SU-DHL-6 (cell line): Measurements from ENCODE around the gene ZFP36L1.
A peak's percentile ranks its signal among the peaks of the same experiment; 100 is the strongest.

Experiments used
- H2AFZ ChIP-seq: fragments of 200-600 bp; sonication (generic); 2 replicates; pipeline ENCODE4 v1.6.1; 2014; ENCODE audit warnings: low read depth, mild to moderate bottlenecking, moderate library complexity, mixed read lengths, antibody characterized with exemption, low read length; ENCODE audit not compliant: severe bottlenecking
- H3F3A ChIP-seq: fragments of 200-600 bp; shearing (Covaris generic); 2 replicates; pipeline ENCODE4 v1.6.0; 2016; ENCODE audit warnings: antibody characterized with exemption, mild to moderate bottlenecking; ENCODE audit not compliant: insufficient read depth
- H3K27ac ChIP-seq: fragments of 200-600 bp; sonication (generic); 2 replicates; pipeline ENCODE4 v1.5.1; 2016; ENCODE audit warnings: low read depth, mild to moderate bottlenecking, low read length, moderate library complexity, mixed read lengths
- H3K27me3 ChIP-seq: fragments of 200-600 bp; sonication (generic), shearing (Covaris generic); 2 replicates; pipeline ENCODE4 v1.6.0; 2014; ENCODE audit warnings: mild to moderate bottlenecking, low read length
- H3K36me3 ChIP-seq: fragments of 200-600 bp; sonication (generic); 2 replicates; pipeline ENCODE4 v1.6.1; 2014; ENCODE audit warnings: mild to moderate bottlenecking, low read length, mixed read lengths
- H3K4me2 ChIP-seq: fragments of 300-600, 200-600 bp; shearing (Covaris generic), sonication (generic); 2 replicates; pipeline ENCODE4 v1.6.0; 2014; ENCODE audit warnings: low read length, low read depth, mild to moderate bottlenecking; ENCODE audit not compliant: poor library complexity, severe bottlenecking
- H3K4me3 ChIP-seq: fragments of 200-600 bp; sonication (generic); 2 replicates; pipeline ENCODE4 v1.5.1; 2014; ENCODE audit warnings: antibody characterized with exemption, low read length, mild to moderate bottlenecking, mixed read lengths; ENCODE audit not compliant: insufficient read depth, poor library complexity, severe bottlenecking
- H3K79me2 ChIP-seq: fragments of 200-600 bp; sonication (generic); 2 replicates; pipeline ENCODE4 v1.6.1; 2014; ENCODE audit warnings: mild to moderate bottlenecking, low read length, moderate library complexity; ENCODE audit not compliant: insufficient read depth
- H3K9ac ChIP-seq: fragments of 200-600 bp; sonication (generic); 2 replicates; pipeline ENCODE4 v1.7.0; 2014; ENCODE audit warnings: mild to moderate bottlenecking, low read length
- H3K9me2 ChIP-seq: fragments of 200-600 bp; sonication (generic); replicated peaks from 2 replicates; pipeline ENCODE4 v1.6.1; 2014; ENCODE audit warnings: low read length; ENCODE audit not compliant: insufficient read depth
- H3K9me3 ChIP-seq: fragments of 200-600 bp; sonication (generic); 2 replicates; pipeline ENCODE4 v1.6.1; 2014; ENCODE audit warnings: low read length, mixed read lengths; ENCODE audit not compliant: insufficient read depth
- H4K20me1 ChIP-seq: fragments of 200-600 bp; sonication (generic); 2 replicates; pipeline ENCODE4 v1.6.1; 2014; ENCODE audit warnings: low read depth, mild to moderate bottlenecking, antibody characterized with exemption, low read length, moderate library complexity, mixed read lengths
- EZH2phosphoT487 ChIP-seq: fragments of 200-600 bp; sonication (generic), shearing (Covaris generic); conservative IDR thresholded peaks from 2 replicates; pipeline ENCODE4 v1.6.1; 2018; ENCODE audit warnings: mild to moderate bottlenecking, antibody characterized with exemption, low read length, moderate library complexity, mixed read lengths
- TF ChIP-seq, protein P1 (sequence below): fragments of 200-600 bp; sonication (generic); IDR thresholded peaks from one replicate; pipeline ENCODE4 v1.5.1; 2017; ENCODE audit warnings: antibody characterized with exemption, mild to moderate bottlenecking, low read length, moderate library complexity; ENCODE audit not compliant: insufficient read depth, poor library complexity, severe bottlenecking

The ZFP36L1 gene

DNA sequence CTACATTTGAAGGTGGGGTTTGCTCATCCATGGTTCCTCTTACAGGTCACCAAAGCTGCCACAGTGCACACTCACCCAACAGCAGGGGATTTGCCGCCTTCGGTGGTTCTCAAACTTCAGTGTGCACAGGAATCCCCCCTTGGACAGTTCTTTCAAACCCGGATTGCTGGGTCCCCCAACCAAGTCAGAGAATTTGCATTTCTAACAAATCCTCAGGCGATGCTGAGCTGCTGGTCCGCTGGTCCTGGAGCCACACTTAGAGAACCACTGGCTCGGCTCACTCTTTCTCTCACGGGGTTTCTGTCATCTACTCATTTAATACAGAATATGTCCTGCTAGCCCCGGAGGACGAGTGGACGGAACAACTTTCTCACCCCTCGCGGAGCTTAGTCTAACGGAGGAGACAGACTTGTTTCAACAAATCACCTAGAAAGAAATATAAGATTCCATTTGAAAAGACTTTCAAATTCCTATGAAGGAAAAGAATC, 24.1 kb upstream of the ZFP36L1 start:
- H3F3A ChIP-seq = peaks cover 23% of the 10 kb centered on the region
- no peaks in the 10 kb centered on the region for H3K27me3 ChIP-seq
- peak overlapping the region; percentile 44 for H2AFZ ChIP-seq
- peak overlapping the region; percentile 30 for H3K27ac ChIP-seq
- no peaks in the 10 kb centered on the region for H3K9me3 ChIP-seq
- H3K9me2 ChIP-seq = no peaks in the 10 kb centered on the region
- peak overlapping the region; percentile 79 for H3K9ac ChIP-seq
- H4K20me1 ChIP-seq = no peaks in the 10 kb centered on the region
- no peaks in the 10 kb centered on the region for H3K36me3 ChIP-seq
- H3K4me2 ChIP-seq = peak overlapping the region; percentile 64
- TF ChIP-seq, protein P1, sequence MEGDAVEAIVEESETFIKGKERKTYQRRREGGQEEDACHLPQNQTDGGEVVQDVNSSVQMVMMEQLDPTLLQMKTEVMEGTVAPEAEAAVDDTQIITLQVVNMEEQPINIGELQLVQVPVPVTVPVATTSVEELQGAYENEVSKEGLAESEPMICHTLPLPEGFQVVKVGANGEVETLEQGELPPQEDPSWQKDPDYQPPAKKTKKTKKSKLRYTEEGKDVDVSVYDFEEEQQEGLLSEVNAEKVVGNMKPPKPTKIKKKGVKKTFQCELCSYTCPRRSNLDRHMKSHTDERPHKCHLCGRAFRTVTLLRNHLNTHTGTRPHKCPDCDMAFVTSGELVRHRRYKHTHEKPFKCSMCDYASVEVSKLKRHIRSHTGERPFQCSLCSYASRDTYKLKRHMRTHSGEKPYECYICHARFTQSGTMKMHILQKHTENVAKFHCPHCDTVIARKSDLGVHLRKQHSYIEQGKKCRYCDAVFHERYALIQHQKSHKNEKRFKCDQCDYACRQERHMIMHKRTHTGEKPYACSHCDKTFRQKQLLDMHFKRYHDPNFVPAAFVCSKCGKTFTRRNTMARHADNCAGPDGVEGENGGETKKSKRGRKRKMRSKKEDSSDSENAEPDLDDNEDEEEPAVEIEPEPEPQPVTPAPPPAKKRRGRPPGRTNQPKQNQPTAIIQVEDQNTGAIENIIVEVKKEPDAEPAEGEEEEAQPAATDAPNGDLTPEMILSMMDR = no peak
- TF ChIP-seq EZH2phosphoT487 = no peak
- H3K4me3 ChIP-seq = no peak overlapping the region
- no peaks in the 10 kb centered on the region for H3K79me2 ChIP-seq

GRCh38 chr14:68816183-68816942, 23.5 kb upstream of the ZFP36L1 start:
- H2AFZ ChIP-seq = peak overlapping the region; percentile 44
- H3F3A ChIP-seq = peaks cover 23% of the 10 kb centered on the region
- no peaks in the 10 kb centered on the region for H3K27me3 ChIP-seq
- H3K9me3 ChIP-seq = no peaks in the 10 kb centered on the region
- H4K20me1 ChIP-seq = no peaks in the 10 kb centered on the region
- H3K4me2 ChIP-seq = peak overlapping the region; percentile 64
- peak overlapping the region; percentile 35 for H3K4me3 ChIP-seq
- peak overlapping the region; percentile 79 for H3K9ac ChIP-seq
- H3K79me2 ChIP-seq = no peaks in the 10 kb centered on the region
- no peak for TF ChIP-seq EZH2phosphoT487
- TF ChIP-seq, protein P1 = peak; percentile 84
- peak overlapping the region; percentile 76 for H3K27ac ChIP-seq
- H3K9me2 ChIP-seq = no peaks in the 10 kb centered on the region
- H3K36me3 ChIP-seq = no peaks in the 10 kb centered on the region

GRCh38 chr14:68815298-68816182, 22.7 kb upstream of the ZFP36L1 start:
- H3F3A ChIP-seq = peaks cover 23% of the 10 kb centered on the region
- H2AFZ ChIP-seq = peak overlapping the region; percentile 44
- peak overlapping the region; percentile 35 for H3K4me3 ChIP-seq
- H3K79me2 ChIP-seq = no peaks in the 10 kb centered on the region
- peak overlapping the region; percentile 79 for H3K9ac ChIP-seq
- peak overlapping the region; percentile 64 for H3K4me2 ChIP-seq
- peak overlapping the region; percentile 76 for H3K27ac ChIP-seq
- H3K9me2 ChIP-seq = no peaks in the 10 kb centered on the region
- no peaks in the 10 kb centered on the region for H3K9me3 ChIP-seq
- TF ChIP-seq EZH2phosphoT487 = no peak
- TF ChIP-seq, protein P1 = no peak
- H3K36me3 ChIP-seq = no peaks in the 10 kb centered on the region
- H4K20me1 ChIP-seq = no peaks in the 10 kb centered on the region
- H3K27me3 ChIP-seq = no peaks in the 10 kb centered on the region
